K562 (cell line): ENCODE data around the gene GAS2L1. TPM values are rescaled to one million over a fixed set of nuclear protein-coding genes. Genes with fewer than 3 reads are reported as not detected.

Source experiments
- ARHGAP35 ChIP-seq: fragments of 450-650 bp; IDR thresholded peaks from 2 replicates; pipeline ENCODE4 v1.6.1; 2018; ENCODE audit not compliant: partially characterized antibody
- CEBPG ChIP-seq, 3 experiments: fragments of 200-800 bp in 1 of 3; sonication (Bioruptor generic) in 1 of 3; sonication (generic) in 1 of 3; formaldehyde crosslinking in 1 of 3; IDR thresholded peaks in 2 of 3; conservative IDR thresholded peaks in 1 of 3; 2 replicates each; pipeline versions ENCODE4 v1.6.1 to v1.8.0; 2016 to 2022; ENCODE audit warnings: missing compliant biosample characterization in 2 of 3, missing genetic modification characterization in 2 of 3, mild to moderate bottlenecking in 1 of 3, missing genetic modification reagents in 1 of 3
- CREM ChIP-seq: IDR thresholded peaks from 2 replicates; pipeline ENCODE4 v1.6.1; 2014; ENCODE audit warnings: antibody characterized with exemption, low read depth
- FOXJ3 ChIP-seq: sonication (generic); formaldehyde crosslinking; IDR thresholded peaks from 2 replicates; pipeline ENCODE4 v1.4.0; 2020; ENCODE audit warnings: mild to moderate bottlenecking, missing genetic modification reagents
- HNRNPL ChIP-seq: fragments of 200-400 bp; formaldehyde crosslinking; IDR thresholded peaks from 2 replicates; pipeline ENCODE4 v1.6.1; 2017; ENCODE audit warnings: low read depth, mild to moderate bottlenecking, low read length
- KAT8 ChIP-seq: fragments of 450-650 bp; IDR thresholded peaks from 2 replicates; pipeline ENCODE4 v1.6.1; 2016; ENCODE audit warnings: low read depth, mild to moderate bottlenecking
- KLF6 ChIP-seq: fragments of 250-450 bp; sonication (Bioruptor Pico); IDR thresholded peaks from 2 replicates; pipeline ENCODE4 v1.4.0; 2020; ENCODE audit warnings: mild to moderate bottlenecking, moderate library complexity, borderline replicate concordance
- MBD2 ChIP-seq: sonication (generic); IDR thresholded peaks from 2 replicates; pipeline ENCODE4 v1.6.1; 2016; ENCODE audit warnings: low read depth, borderline replicate concordance
- MEF2A ChIP-seq: IDR thresholded peaks from 2 replicates; pipeline ENCODE4 v1.6.1; 2011; ENCODE audit warnings: low read depth, mild to moderate bottlenecking, low read length, moderate library complexity; ENCODE audit not compliant: control insufficient read depth
- MXI1 ChIP-seq: IDR thresholded peaks from 2 replicates; pipeline ENCODE4 v1.6.1; 2011; ENCODE audit warnings: low read depth, mild to moderate bottlenecking, improper control_type of control experiment, low read length
- MYBL2 ChIP-seq, 2 experiments: fragments of 450-650 bp in 1 of 2; sonication (generic) in 1 of 2; formaldehyde crosslinking in 1 of 2; IDR thresholded peaks; 2 replicates each; pipeline versions ENCODE4 v1.6.1 to v1.8.1; 2017 to 2022; ENCODE audit warnings: borderline replicate concordance in 1 of 2, inconsistent platforms in 1 of 2, low read depth in 1 of 2, mild to moderate bottlenecking in 1 of 2, missing genetic modification reagents in 1 of 2, moderate library complexity in 1 of 2
- MYC ChIP-seq, 2 experiments: fragments of 250-450 bp in 1 of 2; sonication (Bioruptor Pico) in 1 of 2; IDR thresholded peaks; 2 replicates each; pipeline versions ENCODE4 v1.5.1 to v1.6.1; 2012 to 2021; ENCODE audit warnings: low read depth in 2 of 2, borderline replicate concordance in 1 of 2, improper control_type of control experiment in 1 of 2, low read length in 1 of 2, mild to moderate bottlenecking in 1 of 2, moderate library complexity in 1 of 2
- PBX2 ChIP-seq, 2 experiments: IDR thresholded peaks in 1 of 2; conservative IDR thresholded peaks in 1 of 2; 2 replicates each; pipeline ENCODE4 v1.6.1; 2016; ENCODE audit warnings: low read depth in 2 of 2, mild to moderate bottlenecking in 1 of 2, missing compliant biosample characterization in 1 of 2, missing genetic modification characterization in 1 of 2, moderate library complexity in 1 of 2
- PPARD ChIP-seq: fragments of 250-450 bp; sonication (Bioruptor Pico); IDR thresholded peaks from 2 replicates; pipeline ENCODE4 v1.8.0; 2022; ENCODE audit warnings: inconsistent platforms, mild to moderate bottlenecking, moderate library complexity
- RAD51 ChIP-seq: fragments of 450-650 bp; IDR thresholded peaks from 2 replicates; pipeline ENCODE4 v1.7.1; 2016; ENCODE audit warnings: low read depth, mild to moderate bottlenecking, borderline replicate concordance
- RB1 ChIP-seq: fragments of 450-650 bp; IDR thresholded peaks from 2 replicates; pipeline ENCODE4 v1.6.1; 2017; ENCODE audit warnings: low read depth, mild to moderate bottlenecking
- SREBF2 ChIP-seq: sonication (generic); formaldehyde crosslinking; IDR thresholded peaks from 2 replicates; pipeline ENCODE4 v1.4.0; 2020; ENCODE audit warnings: mild to moderate bottlenecking, missing genetic modification reagents
- TFAM ChIP-seq: fragments of 250-450 bp; sonication (Bioruptor Pico); conservative IDR thresholded peaks from 2 replicates; pipeline ENCODE4 v1.5.0; 2021; ENCODE audit warnings: mild to moderate bottlenecking, moderate library complexity
- ZNF12 ChIP-seq: sonication (generic); formaldehyde crosslinking; IDR thresholded peaks from 2 replicates; pipeline ENCODE4 v1.4.0; 2020; ENCODE audit warnings: mild to moderate bottlenecking, missing genetic modification reagents
- ZNF134 ChIP-seq: fragments of 250-450 bp; sonication (Bioruptor Pico); conservative IDR thresholded peaks from 2 replicates; pipeline ENCODE4 v1.4.0; 2020
- ZNF511 ChIP-seq: sonication (generic); formaldehyde crosslinking; IDR thresholded peaks from 2 replicates; pipeline ENCODE4 v1.8.0; 2022; ENCODE audit warnings: mild to moderate bottlenecking, missing genetic modification reagents
- polyA plus RNA-seq, 8 experiments: library from polyadenylated mRNA; depleted of rRNA in 4 of 8; stranded (reverse) in 5 of 8; unstranded in 3 of 8; fragments of >200 nt; fragmentation: Nextera tagmentation in 2 of 8; fragmentation: Illumina TruSeq in 1 of 8; extraction: Ambion mirVana in 2 of 8; extraction: Trizol in 1 of 8; gene quantifications; 2 replicates each; pipeline versions ENCODE4 v1.2.1 to v1.2.3, GENCODE V29; 2011 to 2014; ENCODE audit warnings: inconsistent platforms in 1 of 8, missing spikeins in 1 of 8
- total RNA-seq, 7 experiments: library from RNA; depleted of rRNA in 6 of 7; stranded (reverse); fragments of >200 nt in 6 of 7; fragmentation: Illumina TruSeq in 2 of 7; extraction: Trizol in 2 of 7; gene quantifications; 2 replicates each; pipeline versions ENCODE4 v1.2.1 to v1.2.3, GENCODE V29; 2011 to 2021; ENCODE audit warnings: low replicate concordance in 1 of 7

Gene GAS2L1
- total and polyA plus RNA-seq, 9 of the 15 experiments (the other 6 are each of a cell fraction or from before 2014, with no cell fraction given), result 0.56 to 19.7 (median 3.2) TPM

- TF ChIP-seq TFAM (CRISPR knock-in tag) (no peak), ZNF12 (no peak), SREBF2 (CRISPR knock-in tag) (no peak), MYBL2 (IDR thresholded peaks at IDR 0.05; ENCODE audit: low read depth) (peak; percentile 78), MYBL2 (CRISPR knock-in tag; IDR thresholded peaks at IDR 0.05; ENCODE audit: borderline replicate concordance) (no peak), ZNF134 (CRISPR knock-in tag) (no peak), ARHGAP35 (no peak), CREM (peak; percentile 11; the same call in 1 of the 2 replicates), MXI1 (no peak), CEBPG (CRISPR knock-in tag; IDR thresholded peaks at IDR 0.05) (no peak), CEBPG (tag; conservative IDR thresholded peaks at IDR 0.05 in 1 of 2, IDR thresholded peaks at IDR 0.05 in 1 of 2) (no peak), KAT8 (no peak), RB1 (peak; percentile 81; the same call in 1 of the 2 replicates), MEF2A (no peak), PBX2 (CRISPR knock-in tag; IDR thresholded peaks at IDR 0.05; ENCODE audit: low read depth) (no peak), PBX2 (tag; conservative IDR thresholded peaks at IDR 0.05; ENCODE audit: low read depth) (no peak), HNRNPL (no peak), ZNF511 (no peak), FOXJ3 (CRISPR knock-in tag) (no peak), KLF6 (no peak), PPARD (no peak), MYC (IDR thresholded peaks at IDR 0.05; ENCODE audit: low read depth, low read length) (0 out of 2 replicates have a peak, but pooled peaks have one; percentile 49), MYC (CRISPR knock-in tag; IDR thresholded peaks at IDR 0.05; ENCODE audit: borderline replicate concordance, low read depth) (peak; percentile 30; the same call in 1 of the 2 replicates), MBD2 (no peak), RAD51 (no peak)
These were observed at the start of gene GAS2L1 (continued) for GRCh38 chr22:29306175-29306834.
